Fibroblast of lung (primary cell): ENCODE measurements around the gene USF3. TPM values are rescaled to one million over a fixed set of nuclear protein-coding genes. Genes with fewer than 3 reads are reported as not detected.

Experiments used
- DNase-seq, 2 donors: peaks; one replicate each; pipeline versions ENCODE4 v3.0.0 to v3.0.0-alpha.2; 2010; ENCODE audit warnings: low read depth in 2 of 2
- H2AFZ ChIP-seq: 2 replicates; pipeline ENCODE4 v1.5.1; 2012; ENCODE audit warnings: low read length, control low read depth, inconsistent platforms
- H3K27ac ChIP-seq: 2 replicates; pipeline ENCODE4 v1.5.1; 2011; ENCODE audit warnings: low read length, control low read depth; ENCODE audit not compliant: insufficient read depth
- H3K27me3 ChIP-seq: 2 replicates; pipeline ENCODE4 v1.5.1; 2011; ENCODE audit warnings: mild to moderate bottlenecking, low read length; ENCODE audit not compliant: control insufficient read depth, insufficient read depth
- H3K36me3 ChIP-seq: 2 replicates; pipeline ENCODE4 v1.5.1; 2011; ENCODE audit warnings: low read length; ENCODE audit not compliant: control insufficient read depth, insufficient read depth
- H3K4me1 ChIP-seq: 2 replicates; pipeline ENCODE4 v1.5.1; 2011; ENCODE audit warnings: low read length; ENCODE audit not compliant: control insufficient read depth, insufficient read depth; ENCODE audit errors: extremely low read depth
- H3K4me2 ChIP-seq: 2 replicates; pipeline ENCODE4 v1.5.1; 2011; ENCODE audit warnings: low read length, control low read depth; ENCODE audit not compliant: insufficient read depth; ENCODE audit errors: extremely low read depth
- H3K4me3 ChIP-seq, 4 experiments: fragments of 200-600 bp in 1 of 4; sonication (generic) in 1 of 4; replicated peaks in 1 of 4; 2 replicates each; pipeline ENCODE4 v1.5.1; 2011 to 2016; ENCODE audit warnings: low read length in 4 of 4, low read depth in 3 of 4, mild to moderate bottlenecking in 3 of 4, control low read depth in 2 of 4, inconsistent platforms in 1 of 4, mixed read lengths in 1 of 4; ENCODE audit not compliant: insufficient read depth in 1 of 4; ENCODE audit errors: control extremely low read depth in 1 of 4
- H3K79me2 ChIP-seq: 2 replicates; pipeline ENCODE4 v1.5.1; 2012; ENCODE audit warnings: mild to moderate bottlenecking, low read length, inconsistent platforms; ENCODE audit not compliant: control insufficient read depth, insufficient read depth
- H3K9ac ChIP-seq: 2 replicates; pipeline ENCODE4 v1.5.1; 2011; ENCODE audit warnings: mild to moderate bottlenecking, low read length, control low read depth; ENCODE audit not compliant: insufficient read depth
- H3K9me3 ChIP-seq: 2 replicates; pipeline ENCODE4 v1.5.1; 2012; ENCODE audit warnings: low read depth, low read length; ENCODE audit not compliant: control insufficient read depth, insufficient read depth
- H4K20me1 ChIP-seq: 2 replicates; pipeline ENCODE4 v1.5.1; 2011; ENCODE audit warnings: low read length; ENCODE audit not compliant: control insufficient read depth, insufficient read depth; ENCODE audit errors: extremely low read depth
- EZH2 ChIP-seq: IDR thresholded peaks from 2 replicates; pipeline ENCODE4 v1.5.1; 2012; ENCODE audit warnings: low read length, control low read depth, mild to moderate bottlenecking; ENCODE audit errors: missing control alignments
- polyA plus RNA-seq, 2 donors: library from polyadenylated mRNA; depleted of rRNA in 1 of 2; stranded (reverse) in 1 of 2; unstranded in 1 of 2; fragments of >200 nt; gene quantifications; 2 replicates each; pipeline ENCODE4 v1.2.1, GENCODE V29; 2011 to 2012; ENCODE audit warnings: missing spikeins in 1 of 2
- total RNA-seq: library from RNA; depleted of rRNA; stranded (reverse); fragments of >200 nt; gene quantifications from 2 replicates; pipeline ENCODE4 v1.2.1, GENCODE V29; 2014
- TF ChIP-seq, protein P1 (sequence below), 2 donors: IDR thresholded peaks in 1 of 2; conservative IDR thresholded peaks in 1 of 2; 1 replicate in 1 of 2; 2 replicates in 1 of 2; pipeline ENCODE4 v1.5.1; 2011 to 2012; ENCODE audit warnings: low read length in 2 of 2, control low read depth in 1 of 2, inconsistent platforms in 1 of 2, low read depth in 1 of 2, mild to moderate bottlenecking in 1 of 2

Gene USF3
- total and polyA plus RNA-seq, 2 donors (not counting 1 experiment from before 2014, with no cell fraction given): 8.9 to 15.8 TPM

- TF ChIP-seq, protein P1, sequence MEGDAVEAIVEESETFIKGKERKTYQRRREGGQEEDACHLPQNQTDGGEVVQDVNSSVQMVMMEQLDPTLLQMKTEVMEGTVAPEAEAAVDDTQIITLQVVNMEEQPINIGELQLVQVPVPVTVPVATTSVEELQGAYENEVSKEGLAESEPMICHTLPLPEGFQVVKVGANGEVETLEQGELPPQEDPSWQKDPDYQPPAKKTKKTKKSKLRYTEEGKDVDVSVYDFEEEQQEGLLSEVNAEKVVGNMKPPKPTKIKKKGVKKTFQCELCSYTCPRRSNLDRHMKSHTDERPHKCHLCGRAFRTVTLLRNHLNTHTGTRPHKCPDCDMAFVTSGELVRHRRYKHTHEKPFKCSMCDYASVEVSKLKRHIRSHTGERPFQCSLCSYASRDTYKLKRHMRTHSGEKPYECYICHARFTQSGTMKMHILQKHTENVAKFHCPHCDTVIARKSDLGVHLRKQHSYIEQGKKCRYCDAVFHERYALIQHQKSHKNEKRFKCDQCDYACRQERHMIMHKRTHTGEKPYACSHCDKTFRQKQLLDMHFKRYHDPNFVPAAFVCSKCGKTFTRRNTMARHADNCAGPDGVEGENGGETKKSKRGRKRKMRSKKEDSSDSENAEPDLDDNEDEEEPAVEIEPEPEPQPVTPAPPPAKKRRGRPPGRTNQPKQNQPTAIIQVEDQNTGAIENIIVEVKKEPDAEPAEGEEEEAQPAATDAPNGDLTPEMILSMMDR (conservative IDR thresholded peaks at IDR 0.05 in 1 of 2, IDR thresholded peaks at IDR 0.05 in 1 of 2; ENCODE audit: low read depth in 1 of 2, low read length in 2 of 2): no peak
- no peak for TF ChIP-seq EZH2
- H3K4me3 ChIP-seq: no peak overlapping the region
- H3K36me3 ChIP-seq: no peaks in the 10 kb centered on the region
- H3K27ac ChIP-seq: no peak overlapping the region
- DNase-seq: no peak
- no peaks in the 10 kb centered on the region for H3K9me3 ChIP-seq
- H3K9ac ChIP-seq: no peak overlapping the region
- H3K4me1 ChIP-seq: no peaks in the 10 kb centered on the region
- H2AFZ ChIP-seq: no peak overlapping the region
- no peaks in the 10 kb centered on the region for H3K27me3 ChIP-seq
- no peaks in the 10 kb centered on the region for H4K20me1 ChIP-seq
- H3K4me2 ChIP-seq: no peak overlapping the region
- H3K79me2 ChIP-seq: peaks cover 84% of the 10 kb centered on the region
Observed at GRCh38 chr3:113730550-113730949, 34.1 kb upstream of the USF3 start.

- DNase-seq: no peak
- Histone ChIP-seq H2AFZ (no peak overlapping the region), H3K4me2 (no peak overlapping the region), H3K4me3 (no peak overlapping the region), H3K4me1 (no peaks in the 10 kb centered on the region), H4K20me1 (no peaks in the 10 kb centered on the region), H3K36me3 (no peaks in the 10 kb centered on the region), H3K27ac (no peak overlapping the region), H3K79me2 (peaks cover 77% of the 10 kb centered on the region), H3K27me3 (no peaks in the 10 kb centered on the region), H3K9me3 (no peaks in the 10 kb centered on the region), H3K9ac (no peak overlapping the region)
- TF ChIP-seq, protein P1 (conservative IDR thresholded peaks at IDR 0.05 in 1 of 2, IDR thresholded peaks at IDR 0.05 in 1 of 2; ENCODE audit: low read depth in 1 of 2, low read length in 2 of 2): no peak
- no peak for TF ChIP-seq EZH2
Observed at GRCh38 chr3:113728661-113729060, 32.2 kb upstream of the USF3 start.

DNA sequence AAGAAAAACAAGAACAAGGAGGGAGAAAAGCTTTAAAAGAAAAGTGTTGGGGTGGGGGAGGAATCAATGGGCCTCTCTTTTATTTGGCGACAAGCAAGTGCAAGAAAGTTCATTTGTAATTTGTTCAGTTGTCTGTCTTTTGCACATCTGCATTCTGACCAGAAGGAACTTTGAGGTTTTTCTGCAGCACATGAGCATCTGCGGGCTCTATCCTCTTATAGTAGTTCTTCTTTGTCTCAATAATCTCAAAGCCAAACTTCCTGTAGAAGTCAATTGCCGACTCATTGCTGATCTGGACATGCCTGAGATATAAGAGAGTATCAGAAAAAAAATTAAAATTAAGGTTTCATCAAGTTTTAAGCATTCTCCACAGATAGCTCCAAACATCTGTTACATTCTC, 25.2 kb upstream of the USF3 start:
- H3K27ac ChIP-seq: no peak overlapping the region
- no peak overlapping the region for H3K4me3 ChIP-seq
- no peak overlapping the region for H3K9ac ChIP-seq
- no peaks in the 10 kb centered on the region for H3K4me1 ChIP-seq
- no peaks in the 10 kb centered on the region for H3K9me3 ChIP-seq
- peaks cover 2% of the 10 kb centered on the region for H3K36me3 ChIP-seq
- no peaks in the 10 kb centered on the region for H4K20me1 ChIP-seq
- H3K4me2 ChIP-seq: no peak overlapping the region
- peaks cover 23% of the 10 kb centered on the region for H3K79me2 ChIP-seq
- H2AFZ ChIP-seq: no peak overlapping the region
- TF ChIP-seq EZH2: no peak
- TF ChIP-seq, protein P1 (conservative IDR thresholded peaks at IDR 0.05 in 1 of 2, IDR thresholded peaks at IDR 0.05 in 1 of 2; ENCODE audit: low read depth in 1 of 2, low read length in 2 of 2): no peak
- H3K27me3 ChIP-seq: no peaks in the 10 kb centered on the region
- no peak for DNase-seq
